SK-N-SH (cell line): ENCODE measurements around the gene PSMD4. TPM values are rescaled to one million over a fixed set of nuclear protein-coding genes. Genes with fewer than 3 reads are reported as not detected.

Experiments used
- CTCF ChIA-PET: fragments of 300-600, 350-600 bp; formaldehyde crosslinking; extraction: SDS; loops from one replicate; lab custom pipeline; 2021; lab: Yijun Ruan, JAX
- POLR2A ChIA-PET: fragments of 350-600 bp; sonication (Branson Sonifier 250); formaldehyde crosslinking; extraction: SDS; loops from one replicate; lab custom pipeline; 2020; ENCODE audit warnings: antibody characterized with exemption, inconsistent platforms; lab: Yijun Ruan, JAX
- DNase-seq: peaks from one replicate; pipeline ENCODE4 v3.0.0; 2012
- H2AFZ ChIP-seq: fragments of 200-600 bp; sonication (generic); 2 replicates; pipeline ENCODE4 v1.8.1; 2016; ENCODE audit warnings: antibody characterized with exemption, mild to moderate bottlenecking, low read depth
- H3F3A ChIP-seq: fragments of 200-600 bp; sonication (generic); replicated peaks from 2 replicates; pipeline ENCODE3; 2016; ENCODE audit warnings: antibody characterized with exemption, mild to moderate bottlenecking; ENCODE audit not compliant: insufficient read depth
- H3K27ac ChIP-seq, 2 experiments: fragments of 200-500 bp in 1 of 2; fragments of 200-600 bp in 1 of 2; sonication (Bioruptor generic) in 1 of 2; sonication (generic), shearing (Covaris generic) in 1 of 2; 2 replicates each; pipeline versions ENCODE4 v1.5.1 to v1.6.1; 2014 to 2016; ENCODE audit warnings: low read depth in 2 of 2, inconsistent platforms in 1 of 2, low read length in 1 of 2, mild to moderate bottlenecking in 1 of 2, mixed read lengths in 1 of 2
- H3K27me3 ChIP-seq: fragments of 200-600 bp; sonication (generic), shearing (Covaris generic); 2 replicates; pipeline ENCODE4 v1.6.1; 2016; ENCODE audit warnings: mixed run types; ENCODE audit not compliant: insufficient read depth
- H3K36me3 ChIP-seq, 2 experiments: fragments of 200-500 bp in 1 of 2; fragments of 200-600 bp in 1 of 2; sonication (Bioruptor generic) in 1 of 2; sonication (generic) in 1 of 2; replicated peaks in 1 of 2; 2 replicates each; pipeline versions ENCODE3 to v1.5.1; 2014 to 2016; ENCODE audit warnings: low read length in 1 of 2, mild to moderate bottlenecking in 1 of 2; ENCODE audit not compliant: insufficient read depth in 2 of 2, control insufficient read depth in 1 of 2
- H3K4me1 ChIP-seq, 2 experiments: fragments of 200-500 bp in 1 of 2; fragments of 200-600 bp in 1 of 2; sonication (Bioruptor generic) in 1 of 2; sonication (generic), shearing (Covaris generic) in 1 of 2; 2 replicates each; pipeline versions ENCODE4 v1.5.1 to v1.6.1; 2014 to 2016; ENCODE audit warnings: low read depth in 1 of 2, low read length in 1 of 2, mixed run types in 1 of 2; ENCODE audit not compliant: insufficient read depth in 2 of 2, control insufficient read depth in 1 of 2
- H3K4me2 ChIP-seq: fragments of 200-600 bp; sonication (generic), shearing (Covaris generic); 2 replicates; pipeline ENCODE4 v1.6.1; 2017; ENCODE audit warnings: mixed run types
- H3K4me3 ChIP-seq, 2 experiments: fragments of 200-500 bp in 1 of 2; fragments of 200-600 bp in 1 of 2; sonication (Bioruptor generic) in 1 of 2; sonication (generic), shearing (Covaris generic) in 1 of 2; 2 replicates each; pipeline versions ENCODE4 v1.5.1 to v1.8.1; 2014 to 2016; ENCODE audit warnings: low read depth in 2 of 2, inconsistent platforms in 1 of 2, low read length in 1 of 2, mild to moderate bottlenecking in 1 of 2, mixed read lengths in 1 of 2, moderate library complexity in 1 of 2
- H3K79me2 ChIP-seq: fragments of 200-600 bp; sonication (generic); 2 replicates; pipeline ENCODE4 v1.8.1; 2017; ENCODE audit warnings: mild to moderate bottlenecking; ENCODE audit not compliant: insufficient read depth
- H3K9ac ChIP-seq: fragments of 200-600 bp; sonication (generic); 2 replicates; pipeline ENCODE4 v1.6.1; 2017; ENCODE audit warnings: mixed run types
- H3K9me2 ChIP-seq: fragments of 200-600 bp; sonication (generic); 2 replicates; pipeline ENCODE4 v1.6.1; 2017; ENCODE audit warnings: mixed run types
- H3K9me3 ChIP-seq: fragments of 200-600 bp; sonication (generic); 2 replicates; pipeline ENCODE4 v1.6.1; 2017; ENCODE audit warnings: mixed run types, mild to moderate bottlenecking, moderate library complexity
- H4K20me1 ChIP-seq: fragments of 200-600 bp; sonication (generic); 2 replicates; pipeline ENCODE4 v1.6.1; 2017; ENCODE audit warnings: mild to moderate bottlenecking, mixed run types; ENCODE audit not compliant: insufficient read depth
- ELF1 ChIP-seq: IDR thresholded peaks from 2 replicates; pipeline ENCODE4 v1.4.0; 2012
- FOXM1 ChIP-seq: IDR thresholded peaks from 2 replicates; pipeline ENCODE4 v1.4.0; 2012; ENCODE audit warnings: low read depth, mild to moderate bottlenecking
- GATA2 ChIP-seq: sonication (generic); formaldehyde crosslinking; IDR thresholded peaks from 2 replicates; pipeline ENCODE4 v1.5.0; 2020; ENCODE audit warnings: mild to moderate bottlenecking, missing genetic modification reagents
- MAX ChIP-seq: IDR thresholded peaks from 2 replicates; pipeline ENCODE4 v1.4.0; 2012; ENCODE audit warnings: low read depth
- RAD21 ChIP-seq: IDR thresholded peaks from 2 replicates; pipeline ENCODE4 v1.6.1; 2012; ENCODE audit warnings: mild to moderate bottlenecking, low read length
- RCOR1 ChIP-seq: fragments of 150-350 bp; IDR thresholded peaks from 2 replicates; pipeline ENCODE4 v1.6.1; 2017; ENCODE audit warnings: antibody characterized with exemption, low read length
- REST ChIP-seq: IDR thresholded peaks from 2 replicates; pipeline ENCODE4 v1.6.1; 2012; ENCODE audit warnings: mild to moderate bottlenecking, low read depth, low read length, moderate library complexity
- SIN3A ChIP-seq: IDR thresholded peaks from 2 replicates; pipeline ENCODE4 v1.6.1; 2012; ENCODE audit warnings: low read depth, mild to moderate bottlenecking, low read length, moderate library complexity, borderline replicate concordance
- TEAD4 ChIP-seq: IDR thresholded peaks from 2 replicates; pipeline ENCODE4 v1.4.0; 2012; ENCODE audit warnings: mild to moderate bottlenecking, borderline replicate concordance; ENCODE audit not compliant: insufficient read depth
- ZBTB33 ChIP-seq: IDR thresholded peaks from 2 replicates; pipeline ENCODE4 v1.4.0; 2012; ENCODE audit warnings: low read depth, borderline replicate concordance
- WGBS: methylation state at CpG from one replicate; pipeline ENCODE4 v1.1.6; 2017; ENCODE audit warnings: low lambda C conversion rate; 5-methylcytosine and 5-hydroxymethylcytosine counted together
- polyA plus RNA-seq, 3 experiments: library from polyadenylated mRNA; depleted of rRNA; stranded (reverse); fragments of >200 nt; gene quantifications; 2 replicates each; pipeline ENCODE4 v1.2.3, GENCODE V29; 2012

PSMD4 gene
- polyA plus RNA-seq, 1 of the 3 experiments (the other 2 are of a cell fraction): 419 TPM

- no peak for DNase-seq
- Histone ChIP-seq H3K4me2 (no peak overlapping the region), H3F3A (no peaks in the 10 kb centered on the region), H3K27me3 (no peaks in the 10 kb centered on the region), H3K79me2 (peaks cover 54% of the 10 kb centered on the region), H3K9ac (no peak overlapping the region), H3K27ac (no peak overlapping the region), H3K9me3 (no peaks in the 10 kb centered on the region), H3K36me3 (peaks cover 22 to 60% of the 10 kb centered on the region in 2 experiments), H3K9me2 (no peaks in the 10 kb centered on the region), H3K4me1 (peaks cover 0 to 14% of the 10 kb centered on the region in 2 experiments; a peak in 1 of 4 replicates), H3K4me3 (no peak overlapping the region), H2AFZ (no peak overlapping the region), H4K20me1 (0 out of 2 replicates have a peak, but pooled peaks cover 4% of the 10 kb centered on the region)
- 94% methylated on average over 7 of the region's 7 CpGs for WGBS
- TF ChIP-seq MAX (no peak), REST (no peak), RAD21 (no peak), RCOR1 (no peak), GATA2 (CRISPR knock-in tag) (no peak), FOXM1 (no peak), TEAD4 (no peak), ELF1 (no peak), SIN3A (no peak), ZBTB33 (no peak)
- ChIA-PET POLR2A (no interaction called here), CTCF (interaction anchor here (1.2 kb wide), 1 partner anchor 53 kb away, joined by 5 read pairs; no protein-coding TSS in a partner anchor)
These were observed 32.8 kb downstream of the PSMD4 start for GRCh38 chr1:151287341-151287699.
